Keratinocyte (primary cell): ENCODE measurements around the gene ARHGEF28.

ENCODE experiments used
- CTCF ChIP-seq, 3 experiments: IDR thresholded peaks in 1 of 3; conservative IDR thresholded peaks in 1 of 3; optimal IDR thresholded peaks in 1 of 3; 2 replicates in 2 of 3; 3 replicates in 1 of 3; pipeline versions ENCODE3 to v1.5.1; 2011; ENCODE audit warnings: low read length in 3 of 3, mild to moderate bottlenecking in 3 of 3, moderate library complexity in 2 of 3, control low read depth in 1 of 3, inconsistent platforms in 1 of 3; ENCODE audit not compliant: insufficient read depth in 2 of 3; ENCODE audit errors: extremely low read depth in 1 of 3
- EZH2 ChIP-seq: IDR thresholded peaks from one replicate; pipeline ENCODE4 v1.6.1; 2012; ENCODE audit warnings: inconsistent platforms, mild to moderate bottlenecking, low read length, moderate library complexity

- no peak for TF ChIP-seq EZH2
- no peak for TF ChIP-seq CTCF (optimal IDR thresholded peaks at IDR 0.05 in 1 of 3, IDR thresholded peaks at IDR 0.05 in 1 of 3, conservative IDR thresholded peaks at IDR 0.05 in 1 of 3; ENCODE audit: extremely low read depth in 1 of 3, insufficient read depth in 2 of 3, low read length in 3 of 3)
Measured at GRCh38 chr5:73962801-73963425, 336.9 kb downstream of the ARHGEF28 start.
